Ramos (cell line): ENCODE results near the gene TDRD9.
"Not testable (repeated sequence)": the region's sequence is repeated elsewhere in the genome, so short reads cannot be mapped to it uniquely, and the experiment has no call there.

Experiments used
- in situ Hi-C: fragments of 300-500 bp; cut with MboI; formaldehyde crosslinking; loops from one replicate; pipeline ENCODE4 v1.14.3; 2022; ENCODE audit warnings: low sequenced_read_pairs; ENCODE audit not compliant: unreplicated experiment

Gene TDRD9

GRCh38 chr14:103969961-103970360, 41.7 kb downstream of the TDRD9 start:
- in situ Hi-C loops = no loop called here

- in situ Hi-C loops = no loop called here
These were observed 45.1 kb downstream of the TDRD9 start for GRCh38 chr14:103973354-103973753.

- in situ Hi-C loops = no loop called here
These were observed 46.3 kb downstream of the TDRD9 start for GRCh38 chr14:103974575-103974974.

- in situ Hi-C loops = not testable (repeated sequence)
These were observed 52.5 kb downstream of the TDRD9 start for GRCh38 chr14:103980623-103981238.

- in situ Hi-C loops = no loop called here
These were observed 55.9 kb downstream of the TDRD9 start for GRCh38 chr14:103984196-103984595.

- in situ Hi-C loops = no loop called here
These were observed 60.8 kb downstream of the TDRD9 start for GRCh38 chr14:103989034-103989433.

GRCh38 chr14:103989964-103990363, 61.7 kb downstream of the TDRD9 start:
- in situ Hi-C loops = no loop called here

GRCh38 chr14:103994535-103995184, 66.4 kb downstream of the TDRD9 start:
- in situ Hi-C loops = no loop called here

GRCh38 chr14:103995876-103996275, 67.6 kb downstream of the TDRD9 start:
- in situ Hi-C loops = no loop called here

GRCh38 chr14:103997391-103997790, 69.1 kb downstream of the TDRD9 start:
- in situ Hi-C loops = no loop called here

- in situ Hi-C loops = no loop called here
These were observed 69.8 kb downstream of the TDRD9 start for GRCh38 chr14:103998027-103998426.

- in situ Hi-C loops = no loop called here
These were observed 71.7 kb downstream of the TDRD9 start for GRCh38 chr14:103999795-104000440.

- in situ Hi-C loops = no loop called here
These were observed 72.7 kb downstream of the TDRD9 start for GRCh38 chr14:104001003-104001402.

- in situ Hi-C loops = no loop called here
These were observed 75.4 kb downstream of the TDRD9 start for GRCh38 chr14:104003616-104004015.

- in situ Hi-C loops = no loop called here
These were observed 76.6 kb downstream of the TDRD9 start for GRCh38 chr14:104004849-104005248.

GRCh38 chr14:104005489-104005888, 77.2 kb downstream of the TDRD9 start:
- in situ Hi-C loops = no loop called here

GRCh38 chr14:104007121-104007520, 78.9 kb downstream of the TDRD9 start:
- in situ Hi-C loops = no loop called here

- in situ Hi-C loops = no loop called here
These were observed 81.0 kb downstream of the TDRD9 start for GRCh38 chr14:104009297-104009696.

GRCh38 chr14:104011824-104012517, 83.7 kb downstream of the TDRD9 start:
- in situ Hi-C loops = no loop called here

- in situ Hi-C loops = no loop called here
These were observed 86.5 kb downstream of the TDRD9 start for GRCh38 chr14:104014764-104015163.
